Fibroblast of skin of left quadriceps (primary cell): ENCODE data around the gene LRRFIP1.
"Not testable (repeated sequence)": the region's sequence is repeated elsewhere in the genome, so short reads cannot be mapped to it uniquely, and the experiment has no call there.

Source experiments
- DNase-seq, 2 experiments: peaks; one replicate each; pipeline ENCODE4 v3.0.0-alpha.2; 2013; ENCODE audit warnings: low read depth in 2 of 2

LRRFIP1 gene

DNA sequence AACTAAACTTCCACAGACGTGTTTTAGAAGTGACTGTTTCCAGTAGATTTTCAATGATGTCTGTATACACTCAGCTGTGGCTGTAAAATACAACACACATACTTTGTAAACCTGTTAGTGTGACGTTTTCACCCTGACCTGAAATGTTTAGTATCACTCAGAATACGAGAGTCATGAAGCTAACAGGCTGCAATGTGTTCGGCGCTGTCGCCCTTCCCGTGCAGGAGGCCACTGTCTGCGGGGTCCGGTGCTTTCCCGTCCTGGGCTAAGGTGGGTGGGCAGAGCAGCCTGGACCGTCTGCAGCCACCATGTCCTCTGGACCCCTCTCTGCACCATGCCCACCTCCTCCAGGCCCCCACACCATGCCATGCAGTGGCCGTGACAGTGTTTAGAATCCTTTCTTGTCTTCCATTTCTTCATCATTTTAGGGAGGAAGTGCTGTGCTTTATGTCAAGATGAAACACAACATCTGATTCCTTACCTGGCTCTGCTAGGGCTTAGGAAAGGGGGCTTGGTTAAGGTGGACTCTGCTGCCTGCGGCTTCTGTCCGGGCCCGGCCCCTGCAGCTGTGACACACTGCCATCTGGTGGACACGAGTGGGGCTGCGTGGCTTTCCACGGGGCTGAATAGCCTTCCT lies 117.3 kb downstream of the LRRFIP1 start:
- DNase-seq: no peak

DNA sequence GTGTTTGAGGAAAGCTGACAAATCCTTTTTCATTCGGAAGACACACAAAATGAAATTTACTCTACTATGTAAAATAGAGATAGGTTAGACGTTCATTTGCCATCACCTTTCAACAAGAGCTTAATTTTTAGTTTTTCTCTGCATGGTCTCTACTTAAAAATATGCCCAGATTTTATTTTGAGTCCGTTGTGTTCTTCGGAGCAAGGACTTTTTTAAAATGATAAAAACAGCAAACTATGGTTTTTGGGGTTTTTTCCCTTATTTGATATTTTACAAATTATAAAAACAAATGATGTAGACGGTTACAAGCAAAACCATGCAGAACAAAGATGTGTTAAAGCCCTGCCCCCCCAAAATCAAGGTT lies 117.8 kb downstream of the LRRFIP1 start:
- no peak for DNase-seq

DNA sequence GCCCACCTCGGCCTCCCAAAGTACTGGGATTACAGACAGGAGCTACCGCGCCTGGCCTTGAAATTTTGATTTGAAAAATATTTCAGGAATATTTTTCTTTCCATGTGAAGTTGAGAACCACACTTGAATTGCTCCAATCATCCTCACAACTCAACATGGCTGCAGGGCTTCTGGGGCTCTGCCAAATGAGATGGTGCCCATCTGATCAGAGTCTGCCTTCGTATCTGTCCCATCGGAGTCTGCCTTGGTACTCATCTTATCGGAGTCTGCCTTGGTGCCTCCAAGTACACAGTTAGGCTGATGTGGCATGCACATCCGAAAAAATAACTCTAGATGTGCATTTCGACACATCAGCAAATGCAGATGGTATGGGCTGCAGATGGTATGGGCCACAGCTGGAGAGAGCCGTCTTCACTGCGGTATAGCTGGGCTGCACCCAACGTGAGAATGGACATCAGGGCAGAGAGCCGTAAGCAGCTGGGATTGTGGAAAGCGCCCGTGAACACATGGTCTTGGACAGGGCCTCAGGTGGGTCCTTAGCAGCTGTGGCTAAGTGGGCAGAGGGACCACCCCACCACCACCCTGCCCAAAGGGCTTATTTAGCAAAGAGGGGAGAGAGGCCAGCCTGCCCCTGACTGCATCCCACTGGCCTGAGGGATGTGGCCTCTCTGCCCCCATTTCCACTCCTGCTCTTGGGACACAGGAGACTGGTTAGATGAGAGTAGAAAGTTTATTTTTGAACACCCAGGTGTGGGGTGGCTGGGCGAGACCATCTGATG lies 119.1 kb downstream of the LRRFIP1 start:
- no peak for DNase-seq

DNA sequence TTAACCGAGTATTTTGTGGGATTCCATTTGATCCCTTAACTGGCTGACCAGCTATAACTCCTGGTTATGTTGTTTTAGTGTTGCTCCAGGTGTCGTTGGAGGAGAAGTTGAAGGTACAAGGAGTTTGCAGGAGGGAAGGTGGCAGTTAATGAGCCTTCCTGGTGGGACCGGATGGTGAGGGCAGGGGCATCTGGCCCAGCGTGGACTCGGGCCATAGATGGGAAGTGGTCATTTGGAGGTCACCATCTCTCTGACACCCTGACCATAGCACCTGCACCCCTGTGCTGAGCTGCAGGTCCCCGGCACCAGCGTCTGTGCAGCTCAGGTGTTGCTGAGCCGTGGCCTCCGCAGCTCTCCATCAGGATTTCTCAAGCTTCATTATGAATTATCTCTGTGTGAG lies 119.8 kb downstream of the LRRFIP1 start:
- no peak for DNase-seq

DNA sequence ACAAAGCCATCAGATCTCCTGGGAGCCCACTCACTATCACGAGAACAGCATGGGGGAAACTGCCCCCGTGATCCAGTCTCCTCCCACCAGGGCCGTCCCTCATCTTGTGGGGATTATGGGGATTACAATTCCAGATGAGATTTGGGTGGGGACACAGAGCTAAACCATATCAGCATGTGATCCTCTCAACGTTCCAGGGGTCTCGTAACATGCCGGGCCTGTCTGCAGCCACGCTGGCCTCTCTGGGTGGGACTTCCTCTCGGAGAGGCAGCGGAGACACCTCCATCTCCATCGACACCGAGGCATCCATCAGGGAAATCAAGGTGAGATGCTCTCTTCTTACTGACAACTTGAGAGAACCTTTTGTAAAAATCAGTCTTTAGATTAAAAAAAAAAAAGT lies 121.6 kb downstream of the LRRFIP1 start:
- DNase-seq: no peak

DNA sequence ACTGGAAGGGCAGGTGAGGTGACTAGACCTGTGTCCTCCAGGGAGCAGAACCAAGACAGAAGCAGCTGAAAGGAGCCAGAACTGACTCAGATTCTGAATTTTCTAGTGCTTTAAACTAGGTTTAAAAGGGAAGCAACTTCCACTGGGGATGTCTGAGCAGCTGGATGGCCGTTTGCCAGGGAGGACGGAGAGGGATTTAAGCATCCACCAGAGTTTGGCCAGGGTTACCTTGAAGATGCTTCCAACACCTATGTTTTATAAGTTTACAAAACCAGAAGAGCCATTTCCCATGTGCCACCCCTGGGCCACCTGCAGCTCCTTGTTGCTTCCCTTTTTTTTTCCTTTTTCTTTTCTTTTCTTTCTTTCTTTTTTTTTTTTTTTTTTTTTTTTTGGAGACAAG lies 122.6 kb downstream of the LRRFIP1 start:
- no peak for DNase-seq

DNA sequence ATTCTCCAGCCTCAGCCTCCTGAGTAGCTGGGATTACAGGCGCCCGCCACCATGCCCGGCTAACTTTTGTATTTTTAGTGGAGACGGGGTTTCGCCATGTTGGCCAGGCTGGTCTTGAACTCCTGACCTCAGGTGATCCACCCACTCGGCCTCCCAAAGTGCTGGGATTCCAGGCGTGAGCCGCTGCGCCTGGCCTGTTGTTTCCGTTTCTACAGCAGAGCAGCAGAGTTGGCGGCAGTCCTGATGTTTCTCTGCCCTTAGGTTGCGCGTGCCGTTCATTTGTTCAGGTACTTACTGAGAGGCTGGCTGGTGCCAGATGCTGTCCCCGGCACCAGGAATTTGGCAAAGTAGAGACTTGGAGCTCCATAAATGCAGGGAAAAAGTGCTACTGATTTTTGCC lies 123.1 kb downstream of the LRRFIP1 start:
- not testable (repeated sequence) for DNase-seq

DNA sequence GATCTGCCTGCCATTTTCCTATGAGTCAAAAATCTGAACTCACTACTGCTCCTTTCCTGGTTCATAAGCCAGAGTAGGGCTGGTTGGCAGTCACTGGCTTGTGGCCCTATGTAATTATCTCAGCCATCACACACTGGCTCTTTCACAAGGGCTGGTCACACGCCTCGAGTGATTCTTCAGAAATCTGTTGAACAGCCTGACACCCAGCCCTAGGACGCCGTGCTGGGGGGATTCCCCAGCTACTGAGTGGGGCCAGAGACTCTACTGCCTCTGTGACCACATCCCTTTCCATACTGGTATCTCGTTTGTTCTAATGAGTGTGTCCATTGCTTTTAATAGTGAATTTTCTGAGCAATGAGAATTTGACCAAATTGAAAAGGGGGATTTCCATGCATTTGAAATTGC lies 125.4 kb downstream of the LRRFIP1 start:
- no peak for DNase-seq

DNA sequence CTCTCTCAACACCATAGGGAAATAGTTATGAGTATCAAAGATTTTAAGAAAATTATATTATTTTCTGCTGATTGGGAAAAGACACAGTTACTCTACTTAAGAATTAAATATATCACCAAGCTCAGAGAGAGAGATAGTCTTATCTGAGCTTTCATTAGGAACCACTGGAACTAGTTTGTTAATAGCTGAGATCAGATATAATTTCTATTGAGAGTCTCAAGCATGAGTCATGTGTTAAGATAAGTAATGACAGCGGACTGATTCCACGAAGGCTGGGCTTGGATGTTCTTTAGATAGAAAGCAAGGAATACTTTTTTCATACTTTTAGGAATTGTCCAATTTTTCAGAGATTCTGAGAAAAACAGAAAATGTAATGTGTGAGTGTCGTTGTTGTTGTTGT lies 126.8 kb downstream of the LRRFIP1 start:
- DNase-seq: no peak

DNA sequence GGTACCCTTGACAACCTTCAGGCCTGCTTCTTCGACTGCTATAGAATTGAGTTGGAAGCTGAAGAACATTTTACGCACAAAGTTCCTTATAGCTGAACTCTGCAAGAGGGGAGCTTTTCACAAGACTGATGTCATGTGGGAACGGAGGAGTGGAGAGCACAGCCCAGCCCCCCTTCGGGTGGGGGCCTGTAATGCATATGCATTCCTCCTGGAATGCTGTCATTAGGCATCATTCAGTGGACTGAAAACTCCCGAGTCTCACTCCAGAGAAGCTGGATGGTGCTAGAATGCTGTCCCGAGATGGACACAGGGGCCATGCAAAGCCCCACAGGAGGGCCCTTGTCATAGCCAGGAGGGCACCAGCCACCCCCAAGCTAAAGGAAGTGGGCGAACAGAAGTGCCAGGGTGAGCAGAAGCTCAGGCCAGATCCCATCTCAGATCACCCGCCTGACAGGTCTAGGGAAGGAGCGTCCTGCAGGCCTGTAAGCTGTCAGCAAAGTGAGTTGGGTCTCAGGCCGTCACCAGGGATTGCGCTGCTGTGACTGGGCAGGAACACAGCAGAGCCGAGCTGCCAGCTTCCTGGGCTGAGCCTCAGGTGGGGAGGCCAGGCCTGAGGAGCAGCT lies 127.3 kb downstream of the LRRFIP1 start:
- no peak for DNase-seq

DNA sequence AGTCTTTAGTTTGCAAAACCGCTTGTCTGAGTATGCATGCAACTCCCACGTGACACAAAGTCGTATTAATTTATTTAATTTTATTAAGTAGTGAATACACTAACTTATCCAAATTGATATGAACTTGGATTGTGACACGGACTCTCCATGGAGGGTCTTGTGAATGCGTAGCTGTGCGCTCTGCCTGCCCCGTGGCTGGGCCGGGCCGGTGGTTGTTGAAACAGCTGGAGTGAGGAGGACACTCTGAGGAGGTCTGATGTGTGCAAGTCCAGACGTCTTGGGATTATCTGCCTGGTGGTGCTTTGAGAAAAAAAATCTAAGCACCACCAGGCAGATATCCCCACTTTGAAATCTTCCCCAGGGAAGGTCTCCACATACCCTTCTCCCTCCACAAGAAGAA lies 130.2 kb downstream of the LRRFIP1 start:
- DNase-seq: no peak

DNA sequence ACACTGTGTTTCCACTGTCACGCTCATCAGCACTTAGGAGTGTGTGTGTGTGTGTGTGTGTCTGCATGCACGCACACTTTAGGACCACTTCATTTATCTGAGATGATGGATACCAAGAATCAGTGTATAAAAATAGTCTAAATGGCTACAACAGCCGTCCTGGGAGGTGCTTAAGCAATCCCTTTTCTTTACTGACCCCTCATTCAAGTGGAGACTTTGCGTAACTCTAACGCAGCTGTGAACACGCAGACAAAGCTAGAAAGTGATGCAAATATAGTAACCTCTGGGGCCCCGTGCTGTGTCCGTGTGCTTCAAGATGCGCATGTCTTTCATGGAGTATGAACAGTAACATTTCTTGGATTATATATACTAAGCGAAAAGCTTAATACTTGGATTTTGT lies 130.8 kb downstream of the LRRFIP1 start:
- DNase-seq: no peak

DNA sequence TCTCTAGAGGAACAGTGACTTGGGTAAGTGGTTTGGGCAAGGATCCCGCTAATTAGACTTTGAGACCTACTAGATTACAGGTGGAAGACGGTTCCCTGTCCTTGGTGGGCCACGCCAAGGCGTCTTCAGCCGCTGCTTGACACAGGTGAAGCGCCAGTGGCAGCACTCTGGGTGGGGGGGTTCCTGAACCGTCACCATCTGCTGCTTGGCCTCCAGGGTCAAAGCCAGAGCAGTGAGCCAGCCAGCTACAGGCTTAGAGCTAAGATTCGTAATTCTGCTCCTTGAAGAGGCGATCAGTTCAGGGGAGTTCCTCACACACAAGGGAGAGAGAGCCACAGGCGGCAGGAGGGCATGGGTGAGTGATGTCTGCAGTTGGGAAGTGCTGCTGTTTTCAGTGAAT lies 131.8 kb downstream of the LRRFIP1 start:
- no peak for DNase-seq

DNA sequence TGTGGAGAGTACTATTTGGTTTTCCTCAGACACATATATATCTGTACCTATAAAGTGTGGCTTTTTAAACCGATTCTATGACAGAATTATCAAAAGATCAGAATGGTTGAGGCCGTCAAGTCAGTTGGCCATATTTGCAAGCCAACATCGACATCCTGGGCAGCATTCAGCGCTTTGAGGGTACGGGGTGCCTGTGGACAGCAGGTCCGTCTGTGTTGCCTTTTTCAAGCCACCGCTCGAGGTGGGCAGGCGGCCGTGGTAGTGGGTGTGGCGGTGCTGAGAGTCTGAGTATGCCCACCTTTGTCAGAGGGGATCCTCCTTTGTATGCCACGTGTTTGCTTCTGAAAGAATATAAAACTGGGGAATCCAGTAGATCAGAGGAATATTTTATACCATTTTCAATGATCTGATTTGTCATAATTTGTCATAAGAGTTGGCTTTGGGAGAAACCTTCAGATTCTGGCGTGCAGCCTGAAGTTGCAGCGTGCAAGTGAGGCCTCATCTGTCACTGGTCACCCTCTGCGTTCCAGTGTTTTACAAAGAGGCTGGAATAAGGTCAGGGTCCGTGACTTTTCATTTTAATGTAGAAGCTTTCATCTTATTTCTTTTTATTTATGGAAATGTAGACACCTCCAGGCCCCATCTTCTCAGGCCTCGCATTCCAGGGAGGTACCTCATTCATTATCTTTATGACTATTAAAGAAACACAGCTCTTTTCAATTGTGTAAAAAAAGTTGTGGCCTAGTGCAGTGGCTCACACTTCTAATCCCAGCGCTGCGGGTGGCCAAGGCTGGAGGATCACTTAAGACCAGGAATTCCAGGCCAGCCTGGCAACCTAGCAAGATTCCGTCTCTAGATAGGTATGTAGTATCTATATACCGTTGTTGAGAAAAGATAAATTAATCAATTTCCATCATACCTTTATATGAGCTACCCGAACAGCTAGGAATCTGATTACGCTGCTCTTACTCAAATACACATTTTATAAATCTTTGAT lies 133.4 kb downstream of the LRRFIP1 start:
- no peak for DNase-seq

DNA sequence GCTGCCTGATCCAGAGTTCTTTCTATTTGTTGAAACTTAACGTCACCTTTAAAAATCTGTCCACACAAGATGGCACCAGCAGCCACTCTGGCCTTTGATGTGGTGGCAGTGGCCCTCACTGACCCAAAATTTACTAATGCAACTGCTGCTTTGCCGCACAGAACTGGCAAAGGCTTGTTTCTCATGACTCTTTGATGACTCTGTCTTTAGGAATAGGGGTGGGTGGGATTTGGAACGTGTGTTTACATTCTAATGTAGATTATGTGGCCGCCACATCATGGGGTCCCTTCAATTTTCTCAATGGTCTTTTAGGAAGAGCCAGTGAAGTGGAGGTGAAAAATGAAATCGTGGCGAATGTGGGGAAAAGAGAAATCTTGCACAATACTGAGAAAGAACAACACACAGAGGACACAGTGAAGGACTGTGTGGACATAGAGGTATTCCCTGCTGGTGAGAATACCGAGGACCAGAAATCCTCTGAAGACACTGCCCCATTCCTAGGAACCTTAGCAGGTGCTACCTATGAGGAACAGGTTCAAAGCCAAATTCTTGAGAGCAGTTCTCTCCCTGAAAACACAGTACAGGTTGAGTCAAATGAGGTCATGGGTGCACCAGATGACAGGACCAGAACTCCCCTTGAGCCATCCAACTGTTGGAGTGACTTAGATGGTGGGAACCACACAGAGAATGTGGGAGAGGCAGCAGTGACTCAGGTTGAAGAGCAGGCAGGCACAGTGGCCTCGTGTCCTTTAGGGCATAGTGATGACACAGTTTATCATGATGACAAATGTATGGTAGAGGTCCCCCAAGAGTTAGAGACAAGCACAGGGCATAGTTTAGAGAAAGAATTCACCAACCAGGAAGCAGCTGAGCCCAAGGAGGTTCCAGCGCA lies 135.2 kb downstream of the LRRFIP1 start:
- DNase-seq: not testable (repeated sequence)

DNA sequence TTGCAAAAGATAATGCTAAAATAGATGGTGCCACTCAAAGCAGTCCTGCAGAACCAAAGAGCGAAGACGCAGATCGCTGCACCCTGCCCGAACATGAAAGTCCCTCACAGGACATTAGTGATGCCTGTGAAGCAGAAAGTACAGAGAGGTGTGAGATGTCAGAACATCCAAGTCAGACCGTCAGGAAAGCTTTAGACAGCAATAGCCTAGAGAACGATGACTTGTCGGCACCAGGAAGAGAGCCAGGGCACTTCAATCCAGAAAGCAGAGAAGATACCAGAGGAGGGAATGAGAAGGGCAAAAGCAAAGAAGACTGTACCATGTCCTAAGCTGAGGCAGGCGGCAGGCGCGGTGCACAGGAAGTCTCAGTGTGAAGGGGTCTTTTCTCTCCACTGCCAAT lies 136.4 kb downstream of the LRRFIP1 start:
- no peak for DNase-seq

DNA sequence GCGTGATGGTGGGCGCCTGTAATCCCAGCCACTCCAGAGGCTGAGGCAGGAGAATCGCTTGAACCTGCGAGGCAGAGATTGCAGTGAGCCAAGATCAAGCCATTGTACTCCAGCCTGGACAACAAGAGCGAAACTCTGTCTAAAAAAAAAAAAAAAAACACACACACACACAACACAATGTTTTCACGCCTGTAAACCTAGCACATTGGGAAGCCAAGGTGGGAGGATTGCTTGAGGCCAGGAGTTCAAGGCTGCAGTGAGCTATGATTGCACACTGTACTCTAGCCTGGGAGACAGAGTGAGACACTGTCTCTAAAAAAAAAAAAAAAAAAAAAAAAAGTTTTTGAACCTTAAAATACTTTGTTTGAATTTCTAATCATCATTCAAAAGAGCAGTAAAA lies 137.7 kb downstream of the LRRFIP1 start:
- not testable (repeated sequence) for DNase-seq

DNA sequence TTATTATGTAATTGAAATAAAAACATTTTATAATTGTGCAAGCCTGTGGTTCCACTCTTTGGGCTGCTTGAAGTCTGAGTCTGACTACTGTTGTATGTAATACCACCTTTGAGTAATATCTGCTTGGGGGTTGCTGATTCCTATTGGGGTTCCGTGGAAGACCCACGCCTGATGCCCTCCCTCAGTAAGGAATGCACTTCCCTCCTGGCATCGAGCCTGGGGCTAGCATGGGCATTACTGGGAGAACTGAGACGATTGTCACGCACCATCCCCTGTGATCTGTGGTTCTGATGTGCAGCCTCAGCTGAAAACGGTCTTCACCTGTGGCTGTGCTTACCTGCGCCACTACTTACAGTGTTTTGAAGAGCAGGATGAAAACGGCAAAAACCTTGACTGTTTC lies 138.5 kb downstream of the LRRFIP1 start:
- no peak for DNase-seq

DNA sequence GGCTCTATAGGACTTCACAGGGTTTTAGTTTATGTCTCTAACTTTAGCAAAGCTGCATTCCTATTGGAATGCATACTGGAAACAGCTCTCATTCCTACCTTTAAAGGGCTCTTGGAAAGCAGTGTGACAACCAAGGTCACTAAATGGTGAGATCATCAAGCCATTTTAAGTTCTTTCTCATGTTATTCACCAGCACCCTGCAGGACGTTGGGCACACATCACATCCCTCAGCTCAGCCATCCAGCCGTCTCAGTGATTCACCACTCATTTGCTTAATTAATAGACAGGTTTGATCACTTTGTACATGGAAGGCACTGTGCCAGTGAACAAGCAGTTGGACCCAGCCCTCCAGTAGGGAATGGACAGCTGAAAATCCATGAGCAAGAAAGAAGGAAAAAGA lies 139.0 kb downstream of the LRRFIP1 start:
- no peak for DNase-seq

DNA sequence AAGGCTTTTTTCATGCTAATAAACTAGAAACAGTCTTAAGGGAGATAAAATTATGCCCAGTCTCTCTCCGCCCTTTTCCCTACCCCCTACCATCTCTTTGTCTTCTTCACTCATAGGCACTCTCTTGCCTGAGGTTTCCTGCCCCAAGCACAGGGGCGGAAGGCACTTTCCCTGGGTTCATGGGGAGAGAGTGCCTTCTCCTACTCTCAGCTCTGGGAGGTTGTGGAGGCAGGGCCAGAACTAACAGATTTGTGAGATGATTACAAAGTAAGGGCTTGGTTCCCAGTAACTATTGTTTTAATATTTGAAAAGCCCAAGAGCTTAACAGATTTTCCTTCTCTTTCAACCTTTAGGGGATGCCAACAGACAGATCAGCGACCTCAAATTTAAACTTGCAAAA lies 145.1 kb downstream of the LRRFIP1 start:
- no peak for DNase-seq

DNA sequence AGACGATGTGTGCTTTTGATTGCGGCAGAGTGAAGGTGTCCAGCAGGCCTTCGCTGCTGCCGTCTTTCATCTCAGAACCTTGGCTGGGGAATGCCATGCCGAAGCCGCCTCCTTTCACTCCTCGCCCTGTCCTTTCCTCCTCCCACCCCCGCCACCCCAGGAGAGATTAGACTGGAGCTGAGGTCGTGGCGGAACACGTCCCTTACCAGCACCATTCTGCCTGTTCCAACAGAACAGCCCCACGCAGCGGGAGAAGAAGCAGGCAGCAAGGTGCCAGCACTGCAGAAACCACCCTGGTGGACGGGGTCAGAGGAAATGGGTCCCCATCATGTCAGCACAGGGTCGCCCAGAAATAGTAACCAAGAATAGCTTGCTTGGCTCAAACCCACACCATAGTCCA lies 146.4 kb downstream of the LRRFIP1 start:
- DNase-seq: no peak
